HCEC 1CT (cell line): ENCODE measurements around the gene RLF.

ENCODE experiments used
- DNase-seq: peaks from one replicate; pipeline ENCODE4 v3.0.0-alpha.2; 2017

The RLF gene

GRCh38 chr1:40239626-40240025, 78.4 kb downstream of the RLF start:
- no peak for DNase-seq

GRCh38 chr1:40240390-40240789, 79.2 kb downstream of the RLF start:
- DNase-seq = no peak

- peak; percentile 15 for DNase-seq
Measured at GRCh38 chr1:40241362-40241761, 80.2 kb downstream of the RLF start.

GRCh38 chr1:40243351-40243750, 82.2 kb downstream of the RLF start:
- no peak for DNase-seq

GRCh38 chr1:40244138-40244744, 83.1 kb downstream of the RLF start:
- no peak for DNase-seq

GRCh38 chr1:40245686-40246085, 84.5 kb downstream of the RLF start:
- DNase-seq = no peak

GRCh38 chr1:40247655-40248054, 86.5 kb downstream of the RLF start, which contains the start of gene TMCO2:
TSS of gene TMCO2 (plus strand) at chr1:40247937. CDS start at chr1:40247994, 57 bp downstream.
- DNase-seq = no peak

GRCh38 chr1:40248412-40248811, 87.2 kb downstream of the RLF start:
- no peak for DNase-seq

- no peak for DNase-seq
Measured at GRCh38 chr1:40251456-40251855, 90.3 kb downstream of the RLF start.

- DNase-seq = no peak
Measured at GRCh38 chr1:40252601-40253000, 91.4 kb downstream of the RLF start.

- no peak for DNase-seq
Measured at GRCh38 chr1:40255231-40255630, 94.0 kb downstream of the RLF start.

GRCh38 chr1:40256401-40257084, 95.4 kb downstream of the RLF start:
- DNase-seq = peak; percentile 14

- no peak for DNase-seq
Measured at GRCh38 chr1:40257313-40257687, 96.1 kb downstream of the RLF start.

- peak; percentile 97 for DNase-seq
Measured at GRCh38 chr1:40257688-40258444, 96.7 kb downstream of the RLF start, which contains the start of gene ZMPSTE24. TSS of gene ZMPSTE24 (plus strand) at chr1:40258236. CDS start at chr1:40258272, 36 bp downstream.

GRCh38 chr1:40258445-40258769, 97.2 kb downstream of the RLF start:
- DNase-seq = no peak

GRCh38 chr1:40264354-40264781, 103.2 kb downstream of the RLF start:
- no peak for DNase-seq

GRCh38 chr1:40265298-40265697, 104.1 kb downstream of the RLF start:
- DNase-seq = no peak

- DNase-seq = no peak
Measured at GRCh38 chr1:40265919-40266318, 104.7 kb downstream of the RLF start.

GRCh38 chr1:40266786-40267535, 105.8 kb downstream of the RLF start:
- no peak for DNase-seq

- DNase-seq = peak; percentile 66
Measured at GRCh38 chr1:40267767-40268187, 106.6 kb downstream of the RLF start.

GRCh38 chr1:40268211-40268610, 107.0 kb downstream of the RLF start:
- no peak for DNase-seq

GRCh38 chr1:40270152-40270834, 109.1 kb downstream of the RLF start:
- peak; percentile 49 for DNase-seq
